HG03520 (cell line): ENCODE data around the gene C12orf56.
"Not testable (repeated sequence)": the region's sequence is repeated elsewhere in the genome, so short reads cannot be mapped to it uniquely, and the experiment has no call there.

Experiments
- ATAC-seq: cut with Tn5 transposase; IDR thresholded peaks from one replicate; pipeline ENCODE4 v1.9.1; 2021; ENCODE audit warnings: mild to moderate bottlenecking, moderate library complexity; ENCODE audit not compliant: unreplicated experiment

Gene C12orf56

GRCh38 chr12:64387197-64387816, 3.3 kb downstream of the C12orf56 start:
- no peak for ATAC-seq

- no peak for ATAC-seq
Observed at GRCh38 chr12:64385468-64385867, 5.1 kb downstream of the C12orf56 start.

GRCh38 chr12:64385019-64385418, 5.5 kb downstream of the C12orf56 start:
- ATAC-seq = no peak

GRCh38 chr12:64383675-64384074, 6.9 kb downstream of the C12orf56 start:
- ATAC-seq = no peak

GRCh38 chr12:64362721-64363305, 27.7 kb downstream of the C12orf56 start:
- no peak for ATAC-seq

- ATAC-seq = not testable (repeated sequence)
Observed at GRCh38 chr12:64361173-64361572, 29.4 kb downstream of the C12orf56 start.

- ATAC-seq = not testable (repeated sequence)
Observed at GRCh38 chr12:64356209-64356608, 34.3 kb downstream of the C12orf56 start.

- ATAC-seq = no peak
Observed at GRCh38 chr12:64352181-64352580, 38.4 kb downstream of the C12orf56 start.

GRCh38 chr12:64351265-64351664, 39.3 kb downstream of the C12orf56 start:
- ATAC-seq = no peak

GRCh38 chr12:64347630-64348029, 42.9 kb downstream of the C12orf56 start:
- no peak for ATAC-seq

- ATAC-seq = not testable (repeated sequence)
Observed at GRCh38 chr12:64344631-64345030, 45.9 kb downstream of the C12orf56 start.

- ATAC-seq = not testable (repeated sequence)
Observed at GRCh38 chr12:64340546-64340945, 50.0 kb downstream of the C12orf56 start.

- no peak for ATAC-seq
Observed at GRCh38 chr12:64335886-64336466, 54.6 kb downstream of the C12orf56 start.

GRCh38 chr12:64332938-64333337, 57.6 kb downstream of the C12orf56 start:
- ATAC-seq = no peak

- ATAC-seq = no peak
Observed at GRCh38 chr12:64332296-64332695, 58.3 kb downstream of the C12orf56 start.

- ATAC-seq = not testable (repeated sequence)
Observed at GRCh38 chr12:64329031-64329710, 61.4 kb downstream of the C12orf56 start.

- no peak for ATAC-seq
Observed at GRCh38 chr12:64325055-64325454, 65.5 kb downstream of the C12orf56 start.

- ATAC-seq = no peak
Observed at GRCh38 chr12:64323476-64324225, 66.9 kb downstream of the C12orf56 start.

GRCh38 chr12:64323006-64323405, 67.6 kb downstream of the C12orf56 start:
- no peak for ATAC-seq

GRCh38 chr12:64320611-64321010, 69.9 kb downstream of the C12orf56 start:
- ATAC-seq = no peak
